Measurements from ENCODE around the gene NRAP.

DNA sequence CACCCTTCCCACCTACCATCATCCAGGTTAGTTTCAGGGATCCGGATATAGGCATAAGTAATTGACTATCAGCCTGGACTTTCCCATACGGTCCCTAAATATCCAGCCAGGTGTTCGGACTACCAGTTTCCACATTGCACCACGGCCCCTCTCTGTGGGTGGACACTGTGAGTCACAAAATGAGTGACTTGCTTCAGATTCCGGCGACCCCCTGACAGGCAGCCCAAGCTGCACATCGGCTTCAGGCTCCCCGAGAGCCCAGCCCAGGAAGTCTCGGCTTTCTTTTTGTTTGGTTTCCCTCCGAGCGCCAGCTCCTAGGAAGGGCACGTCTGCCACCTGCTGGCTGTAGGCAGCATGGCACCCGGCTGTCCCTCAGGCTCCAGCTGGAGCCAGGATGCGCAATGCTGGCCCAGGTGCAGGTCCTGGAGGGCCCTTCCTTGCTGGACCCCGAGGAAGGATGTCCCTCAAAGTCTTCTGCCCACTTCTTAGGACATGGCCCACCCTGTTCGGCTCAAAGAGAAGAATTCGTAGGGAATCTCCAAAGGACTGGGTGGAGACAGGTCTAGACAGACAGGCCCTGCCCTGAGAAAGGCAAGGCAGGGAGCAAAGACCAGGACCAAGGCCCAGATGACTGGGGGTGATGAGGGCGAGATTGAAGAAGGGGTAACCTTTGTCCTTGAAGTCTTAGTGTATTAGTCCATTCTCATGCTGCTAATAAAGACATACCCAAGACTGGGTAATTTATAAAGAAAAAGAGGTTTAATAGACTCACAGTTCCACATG lies 100.3 kb downstream of the NRAP start:
- TF ChIP-seq MXI1 (IDR thresholded peaks at IDR 0.05; ENCODE audit: low read depth, low read length): no peak
- TF ChIP-seq ZSCAN29 (IDR thresholded peaks at IDR 0.05): no peak

Data from GM12878 (cell line).